Liver (tissue), 9 donors: Measurements from ENCODE around the gene ARMC9. TPM values are rescaled to one million over a fixed set of nuclear protein-coding genes. Genes with fewer than 3 reads are reported as not detected.

ENCODE experiments used
- DNase-seq: peaks from one replicate; pipeline ENCODE4 v3.0.0-alpha.2; 2017; ENCODE audit warnings: low spot score
- H3K27ac ChIP-seq, 2 donors: one replicate each; pipeline ENCODE4 v1.7.0; 2013; ENCODE audit warnings: inconsistent platforms in 2 of 2, low read length in 2 of 2, control low read depth in 1 of 2, low read depth in 1 of 2, mild to moderate bottlenecking in 1 of 2
- H3K27me3 ChIP-seq, 4 donors: one replicate each; pipeline versions ENCODE4 v1.6.1 to v1.7.0; 2013; ENCODE audit warnings: low read length in 3 of 4, inconsistent platforms in 1 of 4, mild to moderate bottlenecking in 1 of 4, moderate library complexity in 1 of 4; ENCODE audit not compliant: control insufficient read depth in 4 of 4, insufficient read depth in 4 of 4
- H3K36me3 ChIP-seq, 4 donors: one replicate each; pipeline versions ENCODE4 v1.6.1 to v1.7.0; 2013; ENCODE audit warnings: low read length in 3 of 4, mild to moderate bottlenecking in 3 of 4, low read depth in 1 of 4, moderate library complexity in 1 of 4; ENCODE audit not compliant: control insufficient read depth in 4 of 4, insufficient read depth in 3 of 4
- H3K4me1 ChIP-seq, 4 donors: one replicate each; pipeline versions ENCODE4 v1.6.1 to v1.7.0; 2013; ENCODE audit warnings: low read length in 3 of 4, mild to moderate bottlenecking in 3 of 4, moderate library complexity in 1 of 4; ENCODE audit not compliant: control insufficient read depth in 4 of 4, insufficient read depth in 4 of 4
- H3K4me3 ChIP-seq, 3 donors: one replicate each; pipeline versions ENCODE4 v1.6.1 to v1.7.0; 2013; ENCODE audit warnings: low read length in 3 of 3, control low read depth in 1 of 3, low read depth in 1 of 3, mild to moderate bottlenecking in 1 of 3
- H3K9ac ChIP-seq, 2 donors: one replicate each; pipeline ENCODE4 v1.7.0; 2013; ENCODE audit warnings: low read length in 2 of 2, mild to moderate bottlenecking in 2 of 2, moderate library complexity in 2 of 2, control low read depth in 1 of 2, low read depth in 1 of 2
- H3K9me3 ChIP-seq, 4 donors: one replicate each; pipeline versions ENCODE4 v1.6.1 to v1.7.0; 2013; ENCODE audit warnings: low read length in 3 of 4; ENCODE audit not compliant: control insufficient read depth in 4 of 4
- ATF3 ChIP-seq: IDR thresholded peaks from 2 replicates; pipeline ENCODE4 v1.6.1; 2016; ENCODE audit warnings: antibody characterized with exemption
- CTCF ChIP-seq: fragments of 150-350 bp; IDR thresholded peaks from 2 replicates; pipeline ENCODE4 v1.5.1; 2017; ENCODE audit warnings: improper control_type of control experiment, low read depth, low read length; ENCODE audit not compliant: missing input control
- GABPA ChIP-seq, 2 donors: IDR thresholded peaks in 1 of 2; conservative IDR thresholded peaks in 1 of 2; 2 replicates each; pipeline ENCODE4 v1.6.1; 2016; ENCODE audit warnings: antibody characterized with exemption in 2 of 2, mild to moderate bottlenecking in 1 of 2, moderate library complexity in 1 of 2
- HNF4A ChIP-seq, 2 donors: conservative IDR thresholded peaks; 2 replicates each; pipeline ENCODE4 v1.6.1; 2016; ENCODE audit warnings: antibody characterized with exemption in 2 of 2, mild to moderate bottlenecking in 2 of 2
- JUND ChIP-seq, 2 donors: IDR thresholded peaks; 2 replicates each; pipeline ENCODE4 v1.6.1; 2016; ENCODE audit warnings: antibody characterized with exemption in 2 of 2
- MAX ChIP-seq: IDR thresholded peaks from 2 replicates; pipeline ENCODE4 v1.6.1; 2016; ENCODE audit warnings: antibody characterized with exemption
- NR2F2 ChIP-seq: IDR thresholded peaks from 2 replicates; pipeline ENCODE4 v1.6.1; 2016; ENCODE audit warnings: antibody characterized with exemption
- RAD21 ChIP-seq, 2 donors: IDR thresholded peaks; 2 replicates each; pipeline ENCODE4 v1.6.1; 2016; ENCODE audit warnings: antibody characterized with exemption in 2 of 2, mild to moderate bottlenecking in 2 of 2
- REST ChIP-seq: IDR thresholded peaks from 2 replicates; pipeline ENCODE4 v1.6.1; 2016; ENCODE audit warnings: antibody characterized with exemption, mild to moderate bottlenecking
- SP1 ChIP-seq: IDR thresholded peaks from 2 replicates; pipeline ENCODE4 v1.6.1; 2018; ENCODE audit warnings: antibody characterized with exemption, mild to moderate bottlenecking
- TAF1 ChIP-seq: conservative IDR thresholded peaks from 2 replicates; pipeline ENCODE4 v1.6.1; 2016; ENCODE audit warnings: antibody characterized with exemption, mild to moderate bottlenecking
- YY1 ChIP-seq: IDR thresholded peaks from 2 replicates; pipeline ENCODE4 v1.6.1; 2016; ENCODE audit warnings: antibody characterized with exemption, mild to moderate bottlenecking
- ZBTB33 ChIP-seq: IDR thresholded peaks from 2 replicates; pipeline ENCODE4 v1.6.1; 2016; ENCODE audit warnings: antibody characterized with exemption
- WGBS: extraction: QIAGEN DNeasy Blood & Tissue Kit; methylation state at CpG from one replicate; pipeline ENCODE4 v1.1.7; 2013; 5-methylcytosine and 5-hydroxymethylcytosine counted together
- polyA plus RNA-seq, 2 donors: library from polyadenylated mRNA; stranded (reverse) in 1 of 2; unstranded in 1 of 2; fragments of 200-250 nt in 1 of 2; fragments of >200 nt in 1 of 2; fragmentation: Nextera tagmentation in 1 of 2; extraction: Ambion mirVana in 1 of 2; gene quantifications; one replicate each; pipeline versions ENCODE4 v1.2.1 to v1.2.3, GENCODE V29; 2013 to 2015
- total RNA-seq, 2 donors: library from RNA; depleted of rRNA; stranded (reverse); fragments of >200 nt; gene quantifications; one replicate each; pipeline ENCODE4 v1.2.3, GENCODE V29; 2014
- donor health status: healthy.
- donor health status: healthy.
- donor health status: healthy.
- donor health status: healthy.
- donor health status: healthy.

The ARMC9 gene
- total and polyA plus RNA-seq, 4 donors = 1.1 to 2.3 (median 1.8) TPM

- 73% methylated on average over 7 of the region's 7 CpGs for WGBS
- Histone ChIP-seq H3K27me3 (no peaks in the 10 kb centered on the region), H3K4me1 (no peaks in the 10 kb centered on the region), H3K9ac (no peak overlapping the region), H3K27ac (no peak overlapping the region), H3K4me3 (no peak overlapping the region), H3K36me3 (no peaks in the 10 kb centered on the region), H3K9me3 (no peaks in the 10 kb centered on the region)
- TF ChIP-seq CTCF (no peak), GABPA (IDR thresholded peaks at IDR 0.05 in 1 of 2, conservative IDR thresholded peaks at IDR 0.05 in 1 of 2) (no peak), REST (no peak), SP1 (no peak), ZBTB33 (no peak), YY1 (peak; percentile 22), MAX (peak; percentile 45), JUND (IDR thresholded peaks at IDR 0.05) (no peak), NR2F2 (no peak), RAD21 (IDR thresholded peaks at IDR 0.05) (no peak), TAF1 (no peak), HNF4A (conservative IDR thresholded peaks at IDR 0.05) (no peak), ATF3 (no peak)
- DNase-seq = no peak
Observed at GRCh38 chr2:231241755-231242507, 43.5 kb downstream of the ARMC9 start.

GRCh38 chr2:231243866-231244265 is 45.4 kb downstream of the ARMC9 start:
- no peaks in the 10 kb centered on the region for H3K9me3 ChIP-seq

More at GRCh38 chr2:231243866-231244265, 45.4 kb downstream of the ARMC9 start:
- Histone ChIP-seq H3K4me3 (no peak overlapping the region), H3K9ac (no peak overlapping the region), H3K27ac (no peak overlapping the region), H3K36me3 (no peaks in the 10 kb centered on the region), H3K27me3 (no peaks in the 10 kb centered on the region), H3K4me1 (no peaks in the 10 kb centered on the region)
- WGBS = 87% methylated on average over 7 of the region's 7 CpGs
- DNase-seq = no peak
- no peak for TF ChIP-seq YY1
- TF ChIP-seq HNF4A (conservative IDR thresholded peaks at IDR 0.05) = no peak
- no peak for TF ChIP-seq JUND (IDR thresholded peaks at IDR 0.05)
- TF ChIP-seq SP1 = no peak
